Gastrocnemius medialis (tissue), 4 donors: ENCODE data around the gene PAIP2.

Experiments used
- CTCF ChIP-seq, 5 experiments: fragments of 450-650 bp in 3 of 5; fragments of 200-600 bp in 2 of 5; sonication (generic) in 2 of 5; IDR thresholded peaks in 4 of 5; conservative IDR thresholded peaks in 1 of 5; 1 replicate in 4 of 5; 2 replicates in 1 of 5; pipeline ENCODE4 v1.5.1; 2016 to 2019; ENCODE audit warnings: antibody characterized with exemption in 5 of 5, mild to moderate bottlenecking in 3 of 5, moderate library complexity in 3 of 5
- POLR2A ChIP-seq, 2 donors: fragments of 450-650 bp; IDR thresholded peaks; one replicate each; pipeline ENCODE4 v1.6.1; 2017; ENCODE audit warnings: antibody characterized with exemption in 2 of 2, mild to moderate bottlenecking in 2 of 2, moderate library complexity in 2 of 2

- TF ChIP-seq CTCF (IDR thresholded peaks at IDR 0.05 in 4 of 5, conservative IDR thresholded peaks at IDR 0.05 in 1 of 5): peak in 2 of 5 experiments; percentile 21 to 41
- no peak for TF ChIP-seq POLR2A (IDR thresholded peaks at IDR 0.05)
These were observed 47.1 kb upstream of the PAIP2 start for GRCh38 chr5:139294374-139295165.
